HL-60 (cell line): Measurements from ENCODE around the gene COBL.

Source experiments
- DNase-seq, 2 experiments: peaks; one replicate each; pipeline ENCODE4 v3.0.0-alpha.2; 2010 to 2020; ENCODE audit warnings: low read depth in 1 of 2, low spot score in 1 of 2
- H3K27ac ChIP-seq: fragments of 250-450 bp; sonication (Bioruptor Pico); replicated peaks from 2 replicates; pipeline ENCODE4 v1.5.1; 2020; ENCODE audit warnings: mild to moderate bottlenecking, moderate library complexity
- H3K27me3 ChIP-seq: fragments of 250-450 bp; sonication (Bioruptor Pico); 2 replicates; pipeline ENCODE4 v1.5.1; 2021; ENCODE audit warnings: mild to moderate bottlenecking, moderate library complexity; ENCODE audit not compliant: insufficient read depth, poor library complexity, severe bottlenecking
- H3K4me3 ChIP-seq: replicated peaks from 2 replicates; pipeline ENCODE4 v1.5.1; 2011; ENCODE audit warnings: mild to moderate bottlenecking, control low read depth, low read length; ENCODE audit not compliant: insufficient read depth
- CTCF ChIP-seq: IDR thresholded peaks from one replicate; pipeline ENCODE4 v1.5.1; 2011; ENCODE audit warnings: low read length, control low read depth, inconsistent platforms; ENCODE audit not compliant: insufficient read depth
- GABPA ChIP-seq: IDR thresholded peaks from 2 replicates; pipeline ENCODE4 v1.6.1; 2012; ENCODE audit warnings: low read depth
- POLR2AphosphoS5 ChIP-seq: IDR thresholded peaks from 2 replicates; pipeline ENCODE4 v1.6.1; 2012; ENCODE audit warnings: low read depth
- REST ChIP-seq: IDR thresholded peaks from 2 replicates; pipeline ENCODE4 v1.6.1; 2012; ENCODE audit warnings: low read depth; ENCODE audit not compliant: insufficient replicate concordance
- SPI1 ChIP-seq: IDR thresholded peaks from 2 replicates; pipeline ENCODE4 v1.6.1; 2012; ENCODE audit warnings: low read depth, mild to moderate bottlenecking, borderline replicate concordance

COBL gene

GRCh38 chr7:51069411-51070083 is 247.1 kb downstream of the COBL start:
- DNase-seq, result no peak
- TF ChIP-seq SPI1 (no peak), CTCF (no peak), GABPA (no peak), POLR2AphosphoS5 (no peak), REST (no peak)
- H3K27ac ChIP-seq, result no peak overlapping the region
- H3K4me3 ChIP-seq, result no peak overlapping the region
- H3K27me3 ChIP-seq, result no peaks in the 10 kb centered on the region

GRCh38 chr7:51068401-51068800 is 248.2 kb downstream of the COBL start:
- H3K4me3 ChIP-seq, result no peak overlapping the region
- TF ChIP-seq POLR2AphosphoS5 (no peak), CTCF (no peak), GABPA (no peak), REST (no peak), SPI1 (no peak)
- no peak overlapping the region for H3K27ac ChIP-seq
- DNase-seq, result no peak
- H3K27me3 ChIP-seq, result no peaks in the 10 kb centered on the region

GRCh38 chr7:51067757-51068156 is 248.9 kb downstream of the COBL start:
- H3K27ac ChIP-seq, result no peak overlapping the region
- H3K4me3 ChIP-seq, result no peak overlapping the region
- no peaks in the 10 kb centered on the region for H3K27me3 ChIP-seq
- TF ChIP-seq POLR2AphosphoS5 (no peak), CTCF (peak; percentile 23)
- peak in 1 of 2 experiments; percentile 20 for DNase-seq

GRCh38 chr7:51067258-51067657 is 249.4 kb downstream of the COBL start:
- no peak overlapping the region for H3K27ac ChIP-seq
- TF ChIP-seq CTCF (no peak), SPI1 (no peak), REST (no peak), POLR2AphosphoS5 (no peak), GABPA (no peak)

More at GRCh38 chr7:51067258-51067657, 249.4 kb downstream of the COBL start:
- H3K4me3 ChIP-seq, result no peak overlapping the region
- DNase-seq, result no peak
- H3K27me3 ChIP-seq, result no peaks in the 10 kb centered on the region
